Islet precursor cell (in vitro differentiated cells): ENCODE data around the gene CSRP1.

ENCODE experiments used
- DNase-seq: peaks from one replicate; pipeline ENCODE4 v3.0.0-alpha.2; 2018

CSRP1 gene

GRCh38 chr1:201511941-201512539 is 5.1 kb upstream of the CSRP1 start:
- peak; percentile 97 for DNase-seq

- peak; percentile 46 for DNase-seq
Observed at GRCh38 chr1:201511396-201511940, 4.5 kb upstream of the CSRP1 start.

GRCh38 chr1:201510734-201511133 is 3.8 kb upstream of the CSRP1 start:
- no peak for DNase-seq

GRCh38 chr1:201509601-201510374 is 2.9 kb upstream of the CSRP1 start:
- DNase-seq, result peak; percentile 36

GRCh38 chr1:201508809-201509208 is 1.9 kb upstream of the CSRP1 start:
- peak; percentile 45 for DNase-seq

- DNase-seq, result no peak
Observed at GRCh38 chr1:201507360-201507675, 395 bp upstream of the CSRP1 start.

GRCh38 chr1:201506092-201506491 is 831 bp downstream of the CSRP1 start:
- peak; percentile 44 for DNase-seq

GRCh38 chr1:201505503-201505890 is 1.4 kb downstream of the CSRP1 start:
- DNase-seq, result peak; percentile 73

- peak; percentile 48 for DNase-seq
Observed at GRCh38 chr1:201504799-201505502, 2.0 kb downstream of the CSRP1 start.

GRCh38 chr1:201504179-201504631 is 2.7 kb downstream of the CSRP1 start:
- no peak for DNase-seq

- DNase-seq, result peak; percentile 98
Observed at GRCh38 chr1:201503397-201504176, 3.3 kb downstream of the CSRP1 start.

- DNase-seq, result no peak
Observed at GRCh38 chr1:201502511-201502857, 4.4 kb downstream of the CSRP1 start.

GRCh38 chr1:201501812-201502510 is 5.0 kb downstream of the CSRP1 start:
- no peak for DNase-seq

- no peak for DNase-seq
Observed at GRCh38 chr1:201501144-201501543, 5.8 kb downstream of the CSRP1 start.

- no peak for DNase-seq
Observed at GRCh38 chr1:201500670-201501120, 6.2 kb downstream of the CSRP1 start.

- DNase-seq, result no peak
Observed at GRCh38 chr1:201499795-201500669, 6.9 kb downstream of the CSRP1 start.

- no peak for DNase-seq
Observed at GRCh38 chr1:201499191-201499590, 7.7 kb downstream of the CSRP1 start.

- DNase-seq, result no peak
Observed at GRCh38 chr1:201498621-201499020, 8.3 kb downstream of the CSRP1 start.

- no peak for DNase-seq
Observed at GRCh38 chr1:201497935-201498509, 8.9 kb downstream of the CSRP1 start.

GRCh38 chr1:201496296-201496690 is 10.6 kb downstream of the CSRP1 start:
- DNase-seq, result no peak
